ENCODE data around the gene NAA80. TPM values are rescaled to one million over a fixed set of nuclear protein-coding genes. Genes with fewer than 3 reads are reported as not detected.
A peak's percentile ranks its signal among the peaks of the same experiment; 100 is the strongest.

The NAA80 gene
- total and polyA plus RNA-seq, 8 donors = 2.6 to 15.6 (median 5.2) TPM

DNA sequence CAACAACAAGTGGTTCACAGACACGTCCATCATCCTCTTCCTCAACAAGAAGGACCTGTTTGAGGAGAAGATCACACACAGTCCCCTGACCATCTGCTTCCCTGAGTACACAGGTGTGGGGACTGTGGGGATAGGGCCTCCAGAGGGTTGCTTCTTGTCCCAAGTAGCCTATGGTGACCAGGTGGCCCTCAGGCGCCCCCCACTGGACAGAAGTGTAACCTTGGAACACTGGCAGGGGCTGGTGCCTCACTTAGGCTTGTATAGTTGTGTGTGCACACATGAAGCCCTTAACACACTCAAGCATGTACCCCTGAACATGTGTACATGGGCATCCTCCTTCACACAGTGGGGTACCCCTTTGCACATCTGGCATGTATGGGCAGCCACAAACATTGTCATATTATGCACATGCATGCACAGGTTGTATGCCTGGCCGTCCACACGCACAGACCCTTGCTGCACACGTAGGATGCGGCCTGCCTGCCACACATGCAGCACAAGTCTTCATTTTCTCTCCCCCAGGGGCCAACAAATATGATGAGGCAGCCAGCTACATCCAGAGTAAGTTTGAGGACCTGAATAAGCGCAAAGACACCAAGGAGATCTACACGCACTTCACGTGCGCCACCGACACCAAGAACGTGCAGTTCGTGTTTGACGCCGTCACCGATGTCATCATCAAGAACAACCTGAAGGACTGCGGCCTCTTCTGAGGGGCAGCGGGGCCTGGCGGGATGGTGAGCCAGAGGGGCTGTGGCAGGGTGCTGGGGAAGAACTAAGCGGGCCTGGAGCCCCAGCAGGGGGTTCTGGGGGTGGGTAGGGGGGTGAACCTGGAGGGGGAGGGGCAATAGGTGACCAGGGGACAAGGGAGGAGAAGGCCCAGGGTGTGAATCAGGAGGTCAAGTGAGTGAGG is 42.0 kb downstream of the NAA80 start:
- ATAC-seq (no peak), DNase-seq (peak in 3 of 6 donors; percentile 55 to 77 (median 72)), FAIRE-seq (no peak)
- intact Hi-C loops (cut with DNase I) = loop anchor here in 1 of 3 donors (10.0 kb wide), 1 partner anchor 68 kb away; the partner anchor contains the start of genes HYAL2 and TUSC2
- H3K36me3 ChIP-seq = peaks cover 8 to 27% (median 15%) of the 10 kb centered on the region in 3 donors
- no peaks in the 10 kb centered on the region for H3K27me3 ChIP-seq
- no peak overlapping the region for H3K27ac ChIP-seq
- TF ChIP-seq, protein P1, sequence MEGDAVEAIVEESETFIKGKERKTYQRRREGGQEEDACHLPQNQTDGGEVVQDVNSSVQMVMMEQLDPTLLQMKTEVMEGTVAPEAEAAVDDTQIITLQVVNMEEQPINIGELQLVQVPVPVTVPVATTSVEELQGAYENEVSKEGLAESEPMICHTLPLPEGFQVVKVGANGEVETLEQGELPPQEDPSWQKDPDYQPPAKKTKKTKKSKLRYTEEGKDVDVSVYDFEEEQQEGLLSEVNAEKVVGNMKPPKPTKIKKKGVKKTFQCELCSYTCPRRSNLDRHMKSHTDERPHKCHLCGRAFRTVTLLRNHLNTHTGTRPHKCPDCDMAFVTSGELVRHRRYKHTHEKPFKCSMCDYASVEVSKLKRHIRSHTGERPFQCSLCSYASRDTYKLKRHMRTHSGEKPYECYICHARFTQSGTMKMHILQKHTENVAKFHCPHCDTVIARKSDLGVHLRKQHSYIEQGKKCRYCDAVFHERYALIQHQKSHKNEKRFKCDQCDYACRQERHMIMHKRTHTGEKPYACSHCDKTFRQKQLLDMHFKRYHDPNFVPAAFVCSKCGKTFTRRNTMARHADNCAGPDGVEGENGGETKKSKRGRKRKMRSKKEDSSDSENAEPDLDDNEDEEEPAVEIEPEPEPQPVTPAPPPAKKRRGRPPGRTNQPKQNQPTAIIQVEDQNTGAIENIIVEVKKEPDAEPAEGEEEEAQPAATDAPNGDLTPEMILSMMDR (IDR thresholded peaks at IDR 0.05) = peak in 3 of 4 donors; percentile 10 to 39 (median 38)
- H3K9me3 ChIP-seq = no peaks in the 10 kb centered on the region
- H3K4me3 ChIP-seq = no peak overlapping the region
- 90% methylated on average over 20 of the region's 20 CpGs for WGBS, 2 donors
- H3K4me1 ChIP-seq = peaks cover 0 to 16% (median 6%) of the 10 kb centered on the region in 3 donors

DNA sequence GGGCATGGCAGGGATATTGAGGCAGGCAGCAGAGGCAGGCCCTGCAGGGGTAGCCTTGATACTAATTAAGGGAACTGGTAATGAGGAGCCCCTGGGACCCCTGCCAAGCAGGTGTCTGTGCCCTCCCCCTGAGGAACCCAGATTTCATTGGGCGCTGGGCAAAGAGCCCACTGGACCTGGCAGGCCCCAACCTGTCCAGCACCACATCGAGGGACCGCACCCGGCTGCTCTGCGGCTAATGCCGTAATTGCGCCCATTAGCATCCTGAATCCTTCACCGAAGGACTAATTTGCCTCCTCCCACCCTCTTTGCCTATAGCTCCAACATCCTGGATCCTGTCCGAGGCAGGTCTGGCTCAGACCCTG is 44.0 kb downstream of the NAA80 start:
- ATAC-seq (no peak), DNase-seq (peak in 1 of 6 donors; percentile 57), FAIRE-seq (no peak)
- peaks cover 8 to 27% (median 15%) of the 10 kb centered on the region in 3 donors for H3K36me3 ChIP-seq
- H3K27ac ChIP-seq = peak overlapping the region in 2 of 4 donors; percentile 9 to 57
- no peaks in the 10 kb centered on the region for H3K27me3 ChIP-seq
- TF ChIP-seq, protein P1 (IDR thresholded peaks at IDR 0.05) = no peak
- no peak overlapping the region for H3K4me3 ChIP-seq
- WGBS, 2 donors = 91 to 95% methylated on average over 9 of the region's 9 CpGs
- intact Hi-C loops (cut with DNase I) = loop anchor here in 1 of 3 donors (10.0 kb wide), 1 partner anchor 70 kb away; the partner anchor contains the start of genes HYAL2 and TUSC2
- peaks cover 0 to 6% (median 0%) of the 10 kb centered on the region in 3 donors for H3K4me1 ChIP-seq
- no peaks in the 10 kb centered on the region for H3K9me3 ChIP-seq

DNA sequence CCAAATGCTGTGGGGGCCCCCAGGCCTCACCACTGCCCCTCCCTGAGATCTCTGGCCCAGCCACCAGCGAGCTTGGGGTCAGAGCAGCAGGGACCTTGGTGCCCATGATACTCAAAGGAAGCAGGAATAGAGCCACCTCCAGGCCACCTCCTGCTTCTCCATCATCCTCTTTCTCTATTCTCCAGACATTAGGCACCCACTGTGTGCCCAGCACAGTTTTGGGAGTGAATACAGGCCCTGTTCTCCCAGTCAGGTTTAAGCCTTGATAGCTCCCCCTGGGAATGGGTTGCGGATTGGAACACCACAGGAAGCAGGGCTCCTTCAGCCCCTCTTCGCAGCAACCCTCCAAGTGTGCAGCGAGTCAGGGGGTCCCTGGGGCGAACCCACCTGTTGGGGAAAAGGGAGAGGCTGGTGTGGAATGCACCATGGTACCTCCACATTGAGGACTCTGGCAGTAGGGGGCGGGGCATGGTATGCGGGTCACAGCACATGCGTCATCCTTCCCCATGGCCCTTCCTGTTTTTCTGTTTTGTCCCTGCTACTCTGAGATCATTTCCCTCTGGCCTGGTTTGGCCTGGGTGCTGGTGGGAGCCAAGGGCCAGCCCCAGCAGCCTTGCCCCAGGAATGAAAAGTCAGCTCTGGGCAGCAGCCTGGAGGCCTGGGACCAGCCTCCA is 44.5 kb downstream of the NAA80 start:
- DNase-seq = peak in 1 of 6 donors; percentile 68
- H3K27me3 ChIP-seq = no peaks in the 10 kb centered on the region
- no peak for FAIRE-seq
- TF ChIP-seq, protein P1 (IDR thresholded peaks at IDR 0.05) = no peak
- H3K4me3 ChIP-seq = no peak overlapping the region
- peaks cover 0 to 5% (median 0%) of the 10 kb centered on the region in 3 donors for H3K4me1 ChIP-seq
- ATAC-seq = peak in 2 of 4 donors; percentile 41 to 44
- H3K36me3 ChIP-seq = peaks cover 8 to 27% (median 15%) of the 10 kb centered on the region in 3 donors
- intact Hi-C loops (cut with DNase I) = loop anchor here in 1 of 3 donors (10.0 kb wide), 1 partner anchor 70 kb away; the partner anchor contains the start of genes HYAL2 and TUSC2
- no peaks in the 10 kb centered on the region for H3K9me3 ChIP-seq
- 82 to 89% methylated on average over 8 of the region's 8 CpGs for WGBS, 2 donors
- peak overlapping the region in 2 of 4 donors; percentile 9 to 57 for H3K27ac ChIP-seq

DNA sequence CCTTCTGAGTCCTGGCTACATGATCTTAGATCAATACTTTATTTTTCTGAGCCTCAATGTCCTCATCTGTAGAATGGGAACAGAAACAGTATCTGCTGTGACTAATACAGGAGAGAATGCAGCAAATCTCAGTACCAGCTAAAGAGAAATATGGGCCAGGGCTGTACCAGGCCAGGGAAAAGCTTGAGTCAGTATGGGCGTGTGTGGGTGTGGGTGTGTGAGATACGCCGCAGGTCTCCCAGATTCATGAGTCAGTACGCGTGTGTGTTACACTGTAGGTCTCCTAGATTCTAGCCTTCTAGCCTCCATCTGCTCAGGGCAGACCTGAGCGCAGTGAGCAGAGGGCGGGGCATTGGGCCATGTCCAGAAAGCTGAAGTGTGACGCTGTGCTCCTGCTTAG is 48.0 kb downstream of the NAA80 start:
- Histone ChIP-seq H3K27ac (no peak overlapping the region), H3K4me1 (peaks cover 0 to under 1% (median 0%) of the 10 kb centered on the region in 3 donors), H3K4me3 (no peak overlapping the region), H3K27me3 (no peaks in the 10 kb centered on the region), H3K9me3 (no peaks in the 10 kb centered on the region), H3K36me3 (peaks cover 0 to 8% (median 8%) of the 10 kb centered on the region in 3 donors)
- FAIRE-seq = no peak
- TF ChIP-seq, protein P1 (IDR thresholded peaks at IDR 0.05) = no peak
- DNase-seq = no peak
- peak in 2 of 4 donors; percentile 5 to 34 for ATAC-seq
- intact Hi-C loops (cut with DNase I) = loop anchor here in 1 of 3 donors (10.0 kb wide), 1 partner anchor 74 kb away; the partner anchor contains the start of genes HYAL2 and TUSC2
- 87 to 89% methylated on average over 8 of the region's 8 CpGs for WGBS, 2 donors
